ENCODE data around the gene MEOX2. TPM values are rescaled to one million over a fixed set of nuclear protein-coding genes. Genes with fewer than 3 reads are reported as not detected.

The MEOX2 gene
- total and polyA plus RNA-seq, 2 of the 8 experiments (the other 6 are each of a cell fraction or from before 2014, with no cell fraction given) = 0.05 to 0.19 TPM

DNA sequence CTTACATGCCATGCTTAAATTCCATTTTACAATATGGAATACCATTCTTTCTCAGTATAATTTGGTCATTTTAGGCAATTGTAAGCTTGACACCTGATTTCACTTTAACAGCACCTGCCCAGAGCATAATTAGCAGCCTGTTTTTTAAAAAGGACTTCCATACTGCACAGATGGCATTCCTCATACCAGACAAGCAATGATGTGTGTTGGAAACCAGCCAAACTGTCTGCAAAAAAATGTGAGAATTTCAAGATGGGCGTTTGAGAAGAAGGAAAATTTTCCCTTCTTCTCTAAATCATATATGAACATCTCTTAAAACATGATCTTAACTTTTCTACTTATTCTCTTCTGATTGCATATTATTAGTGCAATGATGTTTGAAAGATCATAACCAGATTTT is 84.2 kb downstream of the MEOX2 start:
- Histone ChIP-seq H3K36me3 (ENCODE audit: control insufficient read depth in 2 of 4, insufficient read depth in 4 of 4, low read length in 3 of 4) (no peaks in the 10 kb centered on the region), H3K4me3 (ENCODE audit: extremely low read depth in 1 of 4, insufficient read depth in 2 of 4, low read depth in 3 of 4, low read length in 4 of 4) (no peak overlapping the region), H3K79me2 (ENCODE audit: control insufficient read depth in 1 of 2, insufficient read depth in 2 of 2, low read length in 2 of 2) (no peaks in the 10 kb centered on the region), H2BK5ac (ENCODE audit: low read depth, low read length) (no peak overlapping the region), H2BK12ac (ENCODE audit: low read depth, low read length) (no peak overlapping the region), H3K23ac (ENCODE audit: insufficient read length) (no peak overlapping the region), H3K4me1 (replicated peaks in 1 of 4; ENCODE audit: control insufficient read depth in 3 of 4, insufficient read depth in 4 of 4, low read length in 3 of 4) (no peaks in the 10 kb centered on the region; a peak in 1 of 7 replicates), H4K8ac (ENCODE audit: extremely low read depth, insufficient read depth, low read length) (no peak overlapping the region), H2AFZ (ENCODE audit: low read length) (no peak overlapping the region), H4K20me1 (replicated peaks in 1 of 2; ENCODE audit: control insufficient read depth in 1 of 2, insufficient read depth in 2 of 2, low read length in 2 of 2) (no peaks in the 10 kb centered on the region), H2BK15ac (ENCODE audit: low read length) (no peak overlapping the region), H3K23me2 (ENCODE audit: low read depth, low read length) (no peaks in the 10 kb centered on the region), H3K27ac (ENCODE audit: low read depth, low read length) (no peak overlapping the region), H2AK5ac (ENCODE audit: low read depth, low read length) (no peak overlapping the region), H3K4ac (replicated peaks; ENCODE audit: insufficient read length, low read depth, low read length) (no peak overlapping the region), H2BK20ac (ENCODE audit: low read length) (no peak overlapping the region), H3K18ac (ENCODE audit: extremely low read depth, low read length) (no peak overlapping the region), H2BK120ac (replicated peaks; ENCODE audit: low read depth, low read length) (no peak overlapping the region), H3K27me3 (replicated peaks in 1 of 4; ENCODE audit: control insufficient read depth in 3 of 4, extremely low read depth in 1 of 4, insufficient read depth in 3 of 4, low read length in 3 of 4) (no peaks in the 10 kb centered on the region), H3K4me2 (ENCODE audit: insufficient read depth in 1 of 2, low read depth in 2 of 2, low read length in 2 of 2) (no peak overlapping the region), H4K91ac (replicated peaks; ENCODE audit: insufficient read length, low read length) (no peak overlapping the region), H4K5ac (ENCODE audit: insufficient read length, low read depth, low read length) (no peak overlapping the region), H3K9ac (replicated peaks in 1 of 4; ENCODE audit: extremely low read depth in 1 of 4, low read depth in 3 of 4, low read length in 3 of 4) (no peak overlapping the region), H3K14ac (ENCODE audit: insufficient read length) (no peak overlapping the region), H3K9me3 (ENCODE audit: insufficient read depth in 2 of 2, low read depth in 1 of 2, low read length in 1 of 2) (no peaks in the 10 kb centered on the region), H3K79me1 (ENCODE audit: low read depth, low read length) (no peaks in the 10 kb centered on the region), H3K56ac (replicated peaks; ENCODE audit: insufficient read length, low read depth, low read length) (no peak overlapping the region)
- ChIA-PET POLR2A (ENCODE audit: partially characterized antibody) (no interaction called here), CTCF (ENCODE audit: partially characterized antibody) (interaction anchor here (0.9 kb wide), 1 partner anchor 568 kb away, joined by 3 read pairs; no protein-coding TSS in a partner anchor)
- 80% methylated on average over 1 of the region's 1 CpG; no CpG with 5 or more reads in 1 of the 2 experiments for WGBS, 2 experiments (ENCODE audit: extremely low coverage in 1 of 2, insufficient coverage in 1 of 2, insufficient read length in 1 of 2, insufficient replicate concordance in 2 of 2, low coverage in 1 of 2, low lambda C conversion rate in 2 of 2, missing lambda C conversion rate in 1 of 2)
- FAIRE-seq (no peak), DNase-seq (ENCODE audit: low read depth in 1 of 2, low spot score in 2 of 2) (no peak)
- TF ChIP-seq EP300 (IDR thresholded peaks at IDR 0.05; ENCODE audit: borderline replicate concordance in 1 of 2, low read depth in 2 of 2, low read length in 2 of 2) = no peak
- TF ChIP-seq PHF8 (conservative IDR thresholded peaks at IDR 0.05; ENCODE audit: low read depth, low read length) = no peak
- no peak for TF ChIP-seq CBX8 (IDR thresholded peaks at IDR 0.05; ENCODE audit: borderline replicate concordance, low read depth, low read length)
- TF ChIP-seq KDM1A (IDR thresholded peaks at IDR 0.05; ENCODE audit: borderline replicate concordance, low read length) = no peak
- TF ChIP-seq SIRT6 (IDR thresholded peaks at IDR 0.05; ENCODE audit: low read length) = no peak
- TF ChIP-seq TBP (IDR thresholded peaks at IDR 0.05; ENCODE audit: low read depth, low read length) = no peak
- TF ChIP-seq TAF7 (optimal IDR thresholded peaks at IDR 0.05; ENCODE audit: borderline replicate concordance, low read depth, low read length) = no peak

Data from H1 (cell line).